Measurements from ENCODE around the gene PPM1L.
"Not testable (repeated sequence)": the region's sequence is repeated elsewhere in the genome, so short reads cannot be mapped to it uniquely, and the experiment has no call there.

PPM1L gene

GRCh38 chr3:160982491-160982890, 226.5 kb downstream of the PPM1L start:
- Histone ChIP-seq H3K27me3 (ENCODE audit: insufficient read depth, low read length) (no peaks in the 10 kb centered on the region), H2BK120ac (ENCODE audit: insufficient read depth, low read length, poor library complexity) (no peak overlapping the region), H2BK5ac (ENCODE audit: low read depth, low read length, poor library complexity) (no peak overlapping the region), H3K18ac (ENCODE audit: low read length) (no peak overlapping the region), H3K14ac (ENCODE audit: low read length) (no peak overlapping the region), H3K79me1 (ENCODE audit: low read length) (peaks cover 2% of the 10 kb centered on the region), H3K4ac (ENCODE audit: low read depth, low read length) (no peak overlapping the region), H3K79me2 (ENCODE audit: control insufficient read depth, insufficient read depth, low read length, poor library complexity) (no peaks in the 10 kb centered on the region), H4K12ac (ENCODE audit: low read depth, low read length) (no peak overlapping the region), H3K9me3 (ENCODE audit: insufficient read depth, low read depth, low read length) (peaks cover 2% of the 10 kb centered on the region), H3K4me2 (ENCODE audit: low read length) (no peak overlapping the region), H3K4me3 (ENCODE audit: low read depth, low read length) (no peak overlapping the region), H2AFZ (ENCODE audit: insufficient read depth, low read length, poor library complexity) (no peak overlapping the region), H3K36me3 (ENCODE audit: control insufficient read depth in 1 of 2, insufficient read depth in 2 of 2, low read length in 2 of 2) (no peaks in the 10 kb centered on the region), H2AK5ac (ENCODE audit: low read length) (no peak overlapping the region), H3K4me1 (ENCODE audit: control insufficient read depth in 1 of 2, insufficient read depth in 2 of 2, low read length in 2 of 2) (no peaks in the 10 kb centered on the region), H3K9ac (ENCODE audit: low read length) (no peak overlapping the region), H4K91ac (ENCODE audit: low read depth, low read length) (no peak overlapping the region), H3K23ac (ENCODE audit: low read length) (no peak overlapping the region), H2BK12ac (ENCODE audit: low read length) (no peak overlapping the region), H4K8ac (ENCODE audit: low read depth, low read length) (no peak overlapping the region), H3K27ac (ENCODE audit: low read depth, low read length) (no peak overlapping the region)
- no CpG with 5 or more reads among the region's 1 CpG for WGBS (ENCODE audit: extremely low coverage, insufficient coverage, insufficient read length)
- peak in 1 of 2 donors; percentile 13 for DNase-seq

GRCh38 chr3:160983900-160984299, 227.9 kb downstream of the PPM1L start:
- H2AFZ ChIP-seq (ENCODE audit: insufficient read depth, low read length, poor library complexity); H3K36me3 ChIP-seq (ENCODE audit: control insufficient read depth in 1 of 2, insufficient read depth in 2 of 2, low read length in 2 of 2); H2BK120ac ChIP-seq (ENCODE audit: insufficient read depth, low read length, poor library complexity); H3K18ac ChIP-seq (ENCODE audit: low read length); H4K12ac ChIP-seq (ENCODE audit: low read depth, low read length); H3K4me2 ChIP-seq (ENCODE audit: low read length); H2AK5ac ChIP-seq (ENCODE audit: low read length); H3K27me3 ChIP-seq (ENCODE audit: insufficient read depth, low read length); H3K4me3 ChIP-seq (ENCODE audit: low read depth, low read length); H3K9me3 ChIP-seq (ENCODE audit: insufficient read depth, low read depth, low read length); H3K4ac ChIP-seq (ENCODE audit: low read depth, low read length); H4K8ac ChIP-seq (ENCODE audit: low read depth, low read length); H4K91ac ChIP-seq (ENCODE audit: low read depth, low read length); H3K79me2 ChIP-seq (ENCODE audit: control insufficient read depth, insufficient read depth, low read length, poor library complexity); H2BK5ac ChIP-seq (ENCODE audit: low read depth, low read length, poor library complexity); H3K27ac ChIP-seq (ENCODE audit: low read depth, low read length); H2BK12ac ChIP-seq (ENCODE audit: low read length); H3K4me1 ChIP-seq (ENCODE audit: control insufficient read depth in 1 of 2, insufficient read depth in 2 of 2, low read length in 2 of 2); H3K9ac ChIP-seq (ENCODE audit: low read length); H3K79me1 ChIP-seq (ENCODE audit: low read length); H3K14ac ChIP-seq (ENCODE audit: low read length); H3K23ac ChIP-seq (ENCODE audit: low read length): not testable (repeated sequence)
- no CpG with 5 or more reads among the region's 6 CpGs for WGBS (ENCODE audit: extremely low coverage, insufficient coverage, insufficient read length)
- DNase-seq = peak; percentile 21 to 62

- Histone ChIP-seq H2BK12ac (ENCODE audit: low read length) (peak overlapping the region; percentile 22), H2AFZ (ENCODE audit: insufficient read depth, low read length, poor library complexity) (no peak overlapping the region), H3K4me2 (ENCODE audit: low read length) (no peak overlapping the region), H4K12ac (ENCODE audit: low read depth, low read length) (no peak overlapping the region), H3K9ac (ENCODE audit: low read length) (no peak overlapping the region), H3K14ac (ENCODE audit: low read length) (no peak overlapping the region), H2AK5ac (ENCODE audit: low read length) (no peak overlapping the region), H3K18ac (ENCODE audit: low read length) (no peak overlapping the region), H3K4me1 (ENCODE audit: control insufficient read depth in 1 of 2, insufficient read depth in 2 of 2, low read length in 2 of 2) (no peaks in the 10 kb centered on the region), H4K8ac (ENCODE audit: low read depth, low read length) (no peak overlapping the region), H3K79me2 (ENCODE audit: control insufficient read depth, insufficient read depth, low read length, poor library complexity) (no peaks in the 10 kb centered on the region), H2BK120ac (ENCODE audit: insufficient read depth, low read length, poor library complexity) (no peak overlapping the region), H3K36me3 (ENCODE audit: control insufficient read depth in 1 of 2, insufficient read depth in 2 of 2, low read length in 2 of 2) (no peaks in the 10 kb centered on the region), H3K27ac (ENCODE audit: low read depth, low read length) (no peak overlapping the region), H3K4me3 (ENCODE audit: low read depth, low read length) (no peak overlapping the region), H3K79me1 (ENCODE audit: low read length) (no peaks in the 10 kb centered on the region), H3K23ac (ENCODE audit: low read length) (no peak overlapping the region), H2BK5ac (ENCODE audit: low read depth, low read length, poor library complexity) (peak overlapping the region; percentile 21), H3K9me3 (ENCODE audit: insufficient read depth, low read depth, low read length) (no peaks in the 10 kb centered on the region), H3K27me3 (ENCODE audit: insufficient read depth, low read length) (no peaks in the 10 kb centered on the region), H3K4ac (ENCODE audit: low read depth, low read length) (no peak overlapping the region), H4K91ac (ENCODE audit: low read depth, low read length) (no peak overlapping the region)
- no CpG with 5 or more reads among the region's 2 CpGs for WGBS (ENCODE audit: extremely low coverage, insufficient coverage, insufficient read length)
- peak; percentile 15 to 67 for DNase-seq
Measured at GRCh38 chr3:160986069-160986468, 230.0 kb downstream of the PPM1L start.

- no peak overlapping the region for H4K12ac ChIP-seq (ENCODE audit: low read depth, low read length)
- H3K23ac ChIP-seq (ENCODE audit: low read length) = no peak overlapping the region
- H4K8ac ChIP-seq (ENCODE audit: low read depth, low read length) = no peak overlapping the region
- H3K36me3 ChIP-seq (ENCODE audit: control insufficient read depth in 1 of 2, insufficient read depth in 2 of 2, low read length in 2 of 2) = no peaks in the 10 kb centered on the region
- no peaks in the 10 kb centered on the region for H3K4me1 ChIP-seq (ENCODE audit: control insufficient read depth in 1 of 2, insufficient read depth in 2 of 2, low read length in 2 of 2)
- no peak overlapping the region for H2BK12ac ChIP-seq (ENCODE audit: low read length)
- H3K9me3 ChIP-seq (ENCODE audit: insufficient read depth, low read depth, low read length) = no peaks in the 10 kb centered on the region
- H3K4ac ChIP-seq (ENCODE audit: low read depth, low read length) = no peak overlapping the region
- H2AK5ac ChIP-seq (ENCODE audit: low read length) = no peak overlapping the region
- no peaks in the 10 kb centered on the region for H3K79me1 ChIP-seq (ENCODE audit: low read length)
- H2AFZ ChIP-seq (ENCODE audit: insufficient read depth, low read length, poor library complexity) = no peak overlapping the region
- H3K79me2 ChIP-seq (ENCODE audit: control insufficient read depth, insufficient read depth, low read length, poor library complexity) = no peaks in the 10 kb centered on the region
- H2BK5ac ChIP-seq (ENCODE audit: low read depth, low read length, poor library complexity) = no peak overlapping the region
- H3K27ac ChIP-seq (ENCODE audit: low read depth, low read length) = no peak overlapping the region
- no peaks in the 10 kb centered on the region for H3K27me3 ChIP-seq (ENCODE audit: insufficient read depth, low read length)
- H3K4me3 ChIP-seq (ENCODE audit: low read depth, low read length) = no peak overlapping the region
- H3K14ac ChIP-seq (ENCODE audit: low read length) = no peak overlapping the region
- H3K9ac ChIP-seq (ENCODE audit: low read length) = no peak overlapping the region
- H4K91ac ChIP-seq (ENCODE audit: low read depth, low read length) = no peak overlapping the region
- H2BK120ac ChIP-seq (ENCODE audit: insufficient read depth, low read length, poor library complexity) = no peak overlapping the region
- peak in 1 of 2 donors; percentile 21 for DNase-seq
- H3K4me2 ChIP-seq (ENCODE audit: low read length) = no peak overlapping the region
- H3K18ac ChIP-seq (ENCODE audit: low read length) = no peak overlapping the region
- WGBS (ENCODE audit: extremely low coverage, insufficient coverage, insufficient read length) = no CpG with 5 or more reads among the region's 4 CpGs
Measured at GRCh38 chr3:160987982-160988964, 232.2 kb downstream of the PPM1L start.

Measured in trophoblast cell (in vitro differentiated cells and primary cell).